Measurements from ENCODE around the gene TRIM40. TPM values are rescaled to one million over a fixed set of nuclear protein-coding genes. Genes with fewer than 3 reads are reported as not detected.

Gene TRIM40
- total and polyA plus RNA-seq, 2 of the 13 experiments (the other 11 are each of a cell fraction or from before 2014, with no cell fraction given) = 0.58 TPM; not detected in 1

DNA sequence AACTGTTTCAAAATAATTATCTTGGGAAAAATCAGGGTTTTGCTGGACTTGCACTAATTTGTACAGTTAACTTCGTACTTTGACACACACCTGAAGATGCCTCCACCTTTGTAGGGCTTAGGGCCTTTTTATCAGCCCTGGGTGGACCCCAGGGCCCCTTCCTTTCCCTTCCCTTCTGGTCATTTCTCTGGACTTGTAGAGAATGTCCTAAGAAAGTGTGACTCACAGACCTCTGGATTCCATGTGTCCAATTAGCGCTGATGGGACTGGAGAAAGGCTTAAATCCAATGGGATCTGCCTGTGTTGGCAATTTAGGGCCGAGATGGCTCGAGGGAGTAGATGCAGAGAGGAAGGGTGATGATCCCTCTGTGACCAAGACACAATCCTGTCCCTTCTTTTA, 36.7 kb downstream of the TRIM40 start:
- FAIRE-seq (no peak), ATAC-seq (no peak), DNase-seq (ENCODE audit: low spot score) (no peak)
- TF ChIP-seq TEAD3 (CRISPR knock-in tag; optimal IDR thresholded peaks at IDR 0.05; ENCODE audit: borderline replicate concordance) (no peak), ZNF720 (CRISPR knock-in tag; IDR thresholded peaks at IDR 0.05) (no peak)
- TF ChIP-seq, protein P1, sequence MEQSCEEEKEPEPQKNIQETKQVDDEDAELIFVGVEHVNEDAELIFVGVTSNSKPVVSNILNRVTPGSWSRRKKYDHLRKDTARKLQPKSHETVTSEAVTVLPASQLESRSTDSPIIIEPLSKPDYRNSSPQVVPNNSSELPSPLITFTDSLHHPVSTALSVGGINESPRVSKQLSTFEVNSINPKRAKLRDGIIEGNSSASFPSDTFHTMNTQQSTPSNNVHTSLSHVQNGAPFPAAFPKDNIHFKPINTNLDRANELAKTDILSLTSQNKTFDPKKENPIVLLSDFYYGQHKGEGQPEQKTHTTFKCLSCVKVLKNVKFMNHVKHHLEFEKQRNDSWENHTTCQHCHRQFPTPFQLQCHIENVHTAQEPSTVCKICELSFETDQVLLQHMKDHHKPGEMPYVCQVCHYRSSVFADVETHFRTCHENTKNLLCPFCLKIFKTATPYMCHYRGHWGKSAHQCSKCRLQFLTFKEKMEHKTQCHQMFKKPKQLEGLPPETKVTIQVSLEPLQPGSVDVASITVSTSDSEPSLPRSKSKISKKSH (CRISPR knock-in tag; IDR thresholded peaks at IDR 0.05; ENCODE audit: borderline replicate concordance) = no peak
- BruUV-seq (replicated peaks) = no TSS peak
- Histone ChIP-seq H3K79me2 (ENCODE audit: insufficient read depth, low read length) (no peaks in the 10 kb centered on the region), H3K36me3 (replicated peaks in 1 of 2; ENCODE audit: control insufficient read depth in 1 of 2, insufficient read depth in 2 of 2, low read length in 2 of 2) (peaks cover 10 to 40% of the 10 kb centered on the region in 2 experiments), H4K20me1 (ENCODE audit: insufficient read depth, low read length) (no peaks in the 10 kb centered on the region), H3K27ac (ENCODE audit: extremely low read length, insufficient read depth, low read length) (no peak overlapping the region), H2AFZ (ENCODE audit: low read length) (no peak overlapping the region), H3K4me3 (replicated peaks in 1 of 3; ENCODE audit: insufficient read depth in 1 of 3, low read depth in 2 of 3, low read length in 3 of 3) (no peak overlapping the region), H3K27me3 (ENCODE audit: control insufficient read depth in 1 of 2, insufficient read depth in 2 of 2, low read length in 2 of 2) (peaks cover 0 to 1% of the 10 kb centered on the region in 2 experiments; a peak in 1 of 5 replicates), H3K9ac (ENCODE audit: insufficient read depth, low read depth, low read length) (no peak overlapping the region), H3K4me1 (ENCODE audit: insufficient read depth, low read length) (peaks cover 6% of the 10 kb centered on the region), H3K9me3 (ENCODE audit: low read length) (no peaks in the 10 kb centered on the region), H3K4me2 (ENCODE audit: low read depth, low read length) (no peak overlapping the region)
- WGBS (ENCODE audit: low lambda C conversion rate) = 85% methylated on average over 4 of the region's 4 CpGs
- POLR2A ChIA-PET = no interaction called here
- intact Hi-C loops (cut with micrococcal nuclease; ENCODE audit: unreplicated experiment) (no loop called here), in situ Hi-C loops (cut with HindIII; ENCODE audit: extremely low pct_ligation_motif_present, low pct_unique_long_range_greater_than_20kb) (loop anchor here (5.0 kb wide), 1 partner anchor 70 kb away; no protein-coding TSS in a partner anchor)
- CTCF ChIA-PET (ENCODE audit: low intra/inter-chr PET ratio, low total read pairs) = no interaction called here

DNA sequence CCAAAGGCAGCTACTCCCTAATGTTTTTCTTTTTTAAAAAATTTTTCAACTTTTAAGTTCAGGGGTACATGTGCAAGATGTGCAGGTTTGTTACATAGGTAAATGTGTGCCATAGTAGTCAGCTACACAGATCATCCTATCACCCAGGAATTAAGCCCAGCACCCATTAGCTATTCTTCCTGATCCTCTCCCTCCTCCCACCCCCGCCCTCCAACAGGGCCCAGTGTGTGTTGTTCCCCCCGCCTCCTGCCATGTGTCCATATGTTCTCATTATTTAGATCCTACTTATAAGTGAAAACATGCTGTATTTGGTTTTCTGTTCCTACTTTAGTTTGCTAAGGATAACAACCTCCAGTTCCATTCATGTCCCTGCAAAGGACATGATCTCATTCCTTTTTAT, 39.8 kb downstream of the TRIM40 start:
- ATAC-seq = no peak
- no peak for FAIRE-seq
- POLR2A ChIA-PET = no interaction called here
- Histone ChIP-seq H3K4me3 (replicated peaks in 1 of 3; ENCODE audit: insufficient read depth in 1 of 3, low read depth in 2 of 3, low read length in 3 of 3) (no peak overlapping the region), H3K4me1 (ENCODE audit: insufficient read depth, low read length) (peaks cover 15% of the 10 kb centered on the region), H4K20me1 (ENCODE audit: insufficient read depth, low read length) (no peaks in the 10 kb centered on the region), H3K9ac (ENCODE audit: insufficient read depth, low read depth, low read length) (no peak overlapping the region), H3K9me3 (ENCODE audit: low read length) (peaks cover 7% of the 10 kb centered on the region), H3K79me2 (ENCODE audit: insufficient read depth, low read length) (no peaks in the 10 kb centered on the region), H3K4me2 (ENCODE audit: low read depth, low read length) (no peak overlapping the region), H3K36me3 (replicated peaks in 1 of 2; ENCODE audit: control insufficient read depth in 1 of 2, insufficient read depth in 2 of 2, low read length in 2 of 2) (peaks cover 2 to 11% of the 10 kb centered on the region in 2 experiments; a peak in 4 of 5 replicates), H2AFZ (ENCODE audit: low read length) (no peak overlapping the region), H3K27ac (ENCODE audit: extremely low read length, insufficient read depth, low read length) (no peak overlapping the region), H3K27me3 (ENCODE audit: control insufficient read depth in 1 of 2, insufficient read depth in 2 of 2, low read length in 2 of 2) (peaks cover 0 to 1% of the 10 kb centered on the region in 2 experiments; a peak in 1 of 5 replicates)
- no TSS peak for BruUV-seq (replicated peaks)
- 39% methylated on average over 2 of the region's 2 CpGs for whole genome bisulfite sequencing (ENCODE audit: low lambda C conversion rate)
- intact Hi-C loops (cut with micrococcal nuclease; ENCODE audit: unreplicated experiment) = no loop called here
- CTCF ChIA-PET (ENCODE audit: low intra/inter-chr PET ratio, low total read pairs) = no interaction called here
- DNase-seq (ENCODE audit: low spot score) = no peak
- in situ Hi-C loops (cut with HindIII; ENCODE audit: extremely low pct_ligation_motif_present, low pct_unique_long_range_greater_than_20kb) = no loop called here
- TF ChIP-seq SMAD9 (CRISPR knock-in tag; IDR thresholded peaks at IDR 0.05) (no peak), KDM4B (CRISPR knock-in tag; IDR thresholded peaks at IDR 0.05) (no peak), ZNF234 (CRISPR knock-in tag; conservative IDR thresholded peaks at IDR 0.05) (no peak), ZSCAN20 (CRISPR knock-in tag; IDR thresholded peaks at IDR 0.05; ENCODE audit: borderline replicate concordance) (no peak), ZNF543 (CRISPR knock-in tag; IDR thresholded peaks at IDR 0.05) (no peak), SOX5 (CRISPR knock-in tag; IDR thresholded peaks at IDR 0.05; ENCODE audit: borderline replicate concordance) (no peak), ZNF556 (CRISPR knock-in tag; IDR thresholded peaks at IDR 0.05; ENCODE audit: borderline replicate concordance) (no peak), EP300 (IDR thresholded peaks at IDR 0.05; ENCODE audit: low read depth in 2 of 2, low read length in 2 of 2) (no peak), EP300 (CRISPR knock-in tag; IDR thresholded peaks at IDR 0.05; ENCODE audit: borderline replicate concordance) (no peak), NR3C1 (CRISPR knock-in tag; IDR thresholded peaks at IDR 0.05) (no peak), RFX3 (CRISPR knock-in tag; IDR thresholded peaks at IDR 0.05) (no peak), ZNF337 (CRISPR knock-in tag; IDR thresholded peaks at IDR 0.05; ENCODE audit: borderline replicate concordance, low read depth) (no peak), ZFP62 (CRISPR knock-in tag; IDR thresholded peaks at IDR 0.05) (no peak), ZNF567 (CRISPR knock-in tag; IDR thresholded peaks at IDR 0.05; ENCODE audit: borderline replicate concordance) (no peak), ZNF713 (CRISPR knock-in tag; IDR thresholded peaks at IDR 0.05) (no peak)
- TF ChIP-seq, protein P2, sequence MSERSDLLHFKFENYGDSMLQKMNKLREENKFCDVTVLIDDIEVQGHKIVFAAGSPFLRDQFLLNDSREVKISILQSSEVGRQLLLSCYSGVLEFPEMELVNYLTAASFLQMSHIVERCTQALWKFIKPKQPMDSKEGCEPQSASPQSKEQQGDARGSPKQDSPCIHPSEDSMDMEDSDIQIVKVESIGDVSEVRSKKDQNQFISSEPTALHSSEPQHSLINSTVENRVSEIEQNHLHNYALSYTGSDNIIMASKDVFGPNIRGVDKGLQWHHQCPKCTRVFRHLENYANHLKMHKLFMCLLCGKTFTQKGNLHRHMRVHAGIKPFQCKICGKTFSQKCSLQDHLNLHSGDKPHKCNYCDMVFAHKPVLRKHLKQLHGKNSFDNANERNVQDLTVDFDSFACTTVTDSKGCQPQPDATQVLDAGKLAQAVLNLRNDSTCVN (CRISPR knock-in tag; IDR thresholded peaks at IDR 0.05; ENCODE audit: borderline replicate concordance) = no peak

Measured in HepG2 (cell line).